ENCODE results near the gene FCN2.

The FCN2 gene

GRCh38 chr9:134837529-134837928, 43.1 kb upstream of the FCN2 start:
- Histone ChIP-seq H3K9me3 (ENCODE audit: severe bottlenecking) (no peaks in the 10 kb centered on the region), H3K36me3 (ENCODE audit: low read depth) (peaks cover 7% of the 10 kb centered on the region; the same call in 1 of the 2 replicates), H3K4me1 (ENCODE audit: insufficient read depth, poor library complexity, severe bottlenecking) (no peaks in the 10 kb centered on the region), H3K4me3 (ENCODE audit: severe bottlenecking) (no peak overlapping the region), H3K27me3 (ENCODE audit: insufficient read depth, poor library complexity, severe bottlenecking) (no peaks in the 10 kb centered on the region), H3K27ac (ENCODE audit: poor library complexity, severe bottlenecking) (no peak overlapping the region)
- no peak for TF ChIP-seq CTCF (IDR thresholded peaks at IDR 0.05; ENCODE audit: poor library complexity, severe bottlenecking)
- no peak for DNase-seq (ENCODE audit: low spot score)
- no peak for ATAC-seq (ENCODE audit: low read depth)

DNA sequence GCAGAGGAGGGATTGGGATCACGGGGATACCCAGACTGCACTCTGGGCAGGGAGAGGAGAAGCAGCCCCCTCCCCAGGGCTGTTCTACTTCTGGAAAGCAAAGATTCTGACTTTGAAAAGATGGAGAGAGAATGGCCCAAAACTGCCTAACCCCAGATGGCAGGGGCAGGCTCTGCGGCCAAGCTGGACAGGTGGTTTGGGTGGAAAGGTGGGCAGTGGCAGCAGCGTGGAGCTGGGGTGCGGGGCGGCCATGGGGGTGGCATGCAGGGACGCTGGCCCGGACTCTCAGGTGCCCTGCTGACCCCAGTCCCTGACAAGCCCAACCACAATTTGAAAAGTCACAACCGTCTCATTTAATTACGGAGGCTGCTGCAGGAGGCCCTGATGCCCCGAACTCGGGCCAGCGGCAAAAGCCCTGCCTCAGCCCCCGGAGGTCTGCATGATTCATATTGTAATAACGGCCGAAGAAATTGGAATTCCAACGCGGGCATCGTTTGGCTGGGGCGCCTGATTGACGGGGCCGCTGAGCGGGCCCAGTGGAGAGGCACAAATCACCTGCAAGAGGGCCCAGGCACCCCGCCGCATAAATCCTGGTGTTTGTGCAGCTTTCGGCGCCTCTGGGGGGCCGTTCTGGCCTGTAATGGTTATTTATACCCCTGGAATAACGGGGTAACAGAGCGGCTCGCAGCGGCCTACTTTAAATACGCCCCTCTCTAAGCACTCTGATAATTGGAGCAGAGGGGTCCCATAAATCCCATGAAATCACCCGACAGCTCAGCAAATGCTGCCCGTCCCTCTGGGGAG, 41.8 kb upstream of the FCN2 start:
- TF ChIP-seq CTCF (IDR thresholded peaks at IDR 0.05; ENCODE audit: poor library complexity, severe bottlenecking): no peak
- Histone ChIP-seq H3K27me3 (ENCODE audit: insufficient read depth, poor library complexity, severe bottlenecking) (no peaks in the 10 kb centered on the region), H3K36me3 (ENCODE audit: low read depth) (peaks cover 10% of the 10 kb centered on the region; the same call in 1 of the 2 replicates)

DNA sequence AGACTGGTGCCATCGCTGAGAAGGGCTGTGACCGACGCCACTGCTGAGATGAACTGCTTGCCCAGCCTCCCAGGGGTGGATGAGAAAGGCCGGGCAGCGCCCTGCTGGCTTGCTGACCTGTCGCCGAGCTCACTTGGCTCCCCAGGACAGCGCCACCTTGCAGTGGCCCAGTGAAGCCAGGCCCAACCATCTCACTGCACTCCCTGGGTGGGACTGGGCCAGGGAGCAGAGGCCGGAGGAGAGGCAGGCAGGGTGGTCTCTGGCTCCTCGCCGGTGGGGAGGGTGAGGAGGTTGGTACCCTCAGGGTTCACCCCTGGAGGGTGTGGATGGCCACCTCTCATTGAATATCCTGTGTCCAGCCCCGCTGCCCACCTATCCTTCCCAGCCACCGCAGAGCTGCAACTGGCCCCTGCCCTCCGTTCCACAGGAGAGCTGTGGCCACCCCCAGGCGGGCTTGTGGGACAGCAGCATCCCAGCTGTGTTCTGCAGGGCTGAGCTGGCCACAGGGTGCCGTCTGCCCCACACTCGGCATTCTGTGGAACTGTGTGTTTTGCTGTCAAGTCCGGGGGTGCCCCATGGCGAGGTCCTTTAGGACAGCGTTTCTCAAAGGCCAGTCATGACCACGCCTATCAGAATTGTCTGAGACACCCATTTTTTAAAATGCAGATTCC, 41.0 kb upstream of the FCN2 start:
- Histone ChIP-seq H3K36me3 (ENCODE audit: low read depth) (peaks cover 10% of the 10 kb centered on the region; the same call in 1 of the 2 replicates), H3K9me3 (ENCODE audit: severe bottlenecking) (no peaks in the 10 kb centered on the region), H3K4me1 (ENCODE audit: insufficient read depth, poor library complexity, severe bottlenecking) (no peaks in the 10 kb centered on the region), H3K27ac (ENCODE audit: poor library complexity, severe bottlenecking) (no peak overlapping the region), H3K27me3 (ENCODE audit: insufficient read depth, poor library complexity, severe bottlenecking) (no peaks in the 10 kb centered on the region), H3K4me3 (ENCODE audit: severe bottlenecking) (no peak overlapping the region)
- DNase-seq (ENCODE audit: low spot score) (no peak), ATAC-seq (ENCODE audit: low read depth) (no peak)
- no peak for TF ChIP-seq CTCF (IDR thresholded peaks at IDR 0.05; ENCODE audit: poor library complexity, severe bottlenecking)

More for the DNA sequence above, 41.8 kb upstream of the FCN2 start:
- Histone ChIP-seq H3K4me1 (ENCODE audit: insufficient read depth, poor library complexity, severe bottlenecking) (no peaks in the 10 kb centered on the region), H3K9me3 (ENCODE audit: severe bottlenecking) (no peaks in the 10 kb centered on the region), H3K4me3 (ENCODE audit: severe bottlenecking) (no peak overlapping the region), H3K27ac (ENCODE audit: poor library complexity, severe bottlenecking) (no peak overlapping the region)
- DNase-seq (ENCODE audit: low spot score) (no peak), ATAC-seq (ENCODE audit: low read depth) (no peak)

DNA sequence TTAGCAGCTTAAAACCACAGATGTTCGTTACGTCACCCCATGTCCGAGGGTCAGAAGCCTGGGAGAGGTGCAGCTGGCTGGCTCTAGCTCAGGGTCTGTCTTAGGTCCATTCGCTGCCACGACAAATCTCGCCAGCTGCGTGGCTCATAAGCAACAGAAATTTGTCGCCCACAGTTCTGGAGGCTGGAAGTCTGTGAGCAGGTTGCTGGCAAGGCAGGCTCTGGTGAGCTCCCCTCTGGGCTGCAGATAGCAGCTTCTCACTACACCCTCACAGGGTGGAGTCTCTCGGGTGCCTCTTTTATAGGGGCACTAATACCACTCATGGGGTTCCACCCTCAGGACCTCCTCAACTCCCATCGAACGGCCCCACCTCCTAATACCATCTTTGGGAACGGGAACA, 40.1 kb upstream of the FCN2 start:
- ATAC-seq (ENCODE audit: low read depth): no peak
- H3K4me3 ChIP-seq (ENCODE audit: severe bottlenecking): no peak overlapping the region
- no peaks in the 10 kb centered on the region for H3K27me3 ChIP-seq (ENCODE audit: insufficient read depth, poor library complexity, severe bottlenecking)
- no peak for TF ChIP-seq CTCF (IDR thresholded peaks at IDR 0.05; ENCODE audit: poor library complexity, severe bottlenecking)
- H3K9me3 ChIP-seq (ENCODE audit: severe bottlenecking): no peaks in the 10 kb centered on the region
- H3K36me3 ChIP-seq (ENCODE audit: low read depth): peaks cover 10% of the 10 kb centered on the region; the same call in 1 of the 2 replicates
- DNase-seq (ENCODE audit: low spot score): no peak
- no peaks in the 10 kb centered on the region for H3K4me1 ChIP-seq (ENCODE audit: insufficient read depth, poor library complexity, severe bottlenecking)
- no peak overlapping the region for H3K27ac ChIP-seq (ENCODE audit: poor library complexity, severe bottlenecking)

Measured in RWPE2 (cell line).